HG03108 (cell line): ENCODE data around the gene MAGEA3.
"Not testable (repeated sequence)": the region's sequence is repeated elsewhere in the genome, so short reads cannot be mapped to it uniquely, and the experiment has no call there.

Experiments
- ATAC-seq: cut with Tn5 transposase; IDR thresholded peaks from one replicate; pipeline ENCODE4 v1.9.1; 2021; ENCODE audit warnings: moderate library complexity; ENCODE audit not compliant: unreplicated experiment

MAGEA3 gene, protein sequence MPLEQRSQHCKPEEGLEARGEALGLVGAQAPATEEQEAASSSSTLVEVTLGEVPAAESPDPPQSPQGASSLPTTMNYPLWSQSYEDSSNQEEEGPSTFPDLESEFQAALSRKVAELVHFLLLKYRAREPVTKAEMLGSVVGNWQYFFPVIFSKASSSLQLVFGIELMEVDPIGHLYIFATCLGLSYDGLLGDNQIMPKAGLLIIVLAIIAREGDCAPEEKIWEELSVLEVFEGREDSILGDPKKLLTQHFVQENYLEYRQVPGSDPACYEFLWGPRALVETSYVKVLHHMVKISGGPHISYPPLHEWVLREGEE

DNA sequence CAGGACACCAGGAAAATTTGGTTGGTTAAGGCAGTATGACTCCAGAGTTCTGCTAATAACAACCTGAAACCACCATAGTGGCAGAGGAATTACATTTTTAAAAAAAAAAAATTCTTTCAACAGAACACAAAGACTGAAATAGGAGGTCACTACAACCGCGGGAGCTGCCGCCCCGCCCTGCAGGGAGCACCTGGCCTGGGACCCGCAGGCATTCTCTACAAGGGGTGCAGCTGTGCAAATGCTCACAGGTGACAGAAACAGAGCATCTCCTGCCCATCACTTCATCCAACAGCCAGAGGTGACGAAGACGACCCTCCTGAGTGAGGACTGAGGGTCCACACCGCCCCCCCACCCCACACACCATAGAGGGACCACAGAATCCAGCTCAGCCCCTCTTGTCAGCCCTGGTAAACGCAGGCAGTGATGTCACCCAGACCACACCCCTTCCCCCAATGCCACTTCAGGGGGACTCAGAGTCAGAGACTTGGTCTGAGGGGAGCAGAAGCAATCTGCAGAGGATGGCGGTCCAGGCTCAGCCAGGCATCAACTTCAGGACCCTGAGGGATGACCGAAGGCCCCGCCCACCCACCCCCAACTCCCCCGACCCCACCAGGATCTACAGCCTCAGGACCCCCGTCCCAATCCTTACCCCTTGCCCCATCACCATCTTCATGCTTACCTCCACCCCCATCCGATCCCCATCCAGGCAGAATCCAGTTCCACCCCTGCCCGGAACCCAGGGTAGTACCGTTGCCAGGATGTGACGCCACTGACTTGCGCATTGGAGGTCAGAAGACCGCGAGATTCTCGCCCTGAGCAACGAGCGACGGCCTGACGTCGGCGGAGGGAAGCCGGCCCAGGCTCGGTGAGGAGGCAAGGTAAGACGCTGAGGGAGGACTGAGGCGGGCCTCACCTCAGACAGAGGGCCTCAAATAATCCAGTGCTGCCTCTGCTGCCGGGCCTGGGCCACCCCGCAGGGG, at the start of gene MAGEA3:
TSS of gene MAGEA3 (plus strand) at position 843 of the 980 bp plus-strand sequence. CDS start 2,039 bp downstream, outside the sequence.
- ATAC-seq = not testable (repeated sequence)

- ATAC-seq = no peak
Observed at GRCh38 chrX:152652060-152652459, 46.5 kb upstream of the MAGEA3 start.

- ATAC-seq = no peak
Observed at GRCh38 chrX:152652467-152652866, 46.1 kb upstream of the MAGEA3 start.

DNA sequence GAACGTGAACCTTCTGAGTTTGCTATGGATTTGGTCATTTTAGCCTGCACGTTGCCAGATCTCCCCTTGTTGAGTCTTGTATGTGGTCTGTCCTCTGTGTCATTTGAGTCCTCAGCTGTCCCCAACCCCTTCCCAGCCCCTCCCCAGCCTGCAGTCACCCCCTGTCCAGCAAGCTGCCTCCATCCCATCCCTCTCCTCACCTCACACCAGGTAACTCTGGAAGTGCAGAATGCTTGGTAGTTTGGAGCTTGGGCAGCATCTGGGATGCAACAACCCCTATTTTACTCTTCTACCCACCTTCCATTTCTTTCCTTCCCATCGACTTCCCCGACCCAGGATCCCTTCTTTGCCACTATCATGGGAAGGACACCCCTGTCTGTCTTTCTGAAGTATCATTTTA, 42.5 kb upstream of the MAGEA3 start:
- ATAC-seq = no peak

GRCh38 chrX:152656890-152657289, 41.7 kb upstream of the MAGEA3 start:
- no peak for ATAC-seq

GRCh38 chrX:152658302-152658701, 40.3 kb upstream of the MAGEA3 start:
- ATAC-seq = no peak

DNA sequence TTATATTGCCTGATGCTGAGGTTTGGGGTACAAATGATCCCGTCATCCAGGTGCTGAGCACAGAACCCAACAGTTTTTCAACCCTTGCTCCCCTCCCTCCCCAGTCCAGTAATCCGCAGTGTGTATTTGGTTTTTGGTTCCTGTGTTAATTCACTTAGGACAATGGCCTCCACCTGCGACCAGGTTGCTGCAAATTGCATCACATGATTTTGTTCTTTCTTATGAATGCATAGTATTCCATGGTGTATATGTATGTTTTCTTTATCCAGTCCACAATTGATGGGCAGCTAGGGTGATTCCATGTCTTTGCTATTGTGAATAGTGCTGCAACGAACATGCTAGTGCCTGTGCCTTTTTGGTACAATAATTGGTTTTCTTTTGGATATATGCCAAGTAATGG, 35.5 kb upstream of the MAGEA3 start:
- no peak for ATAC-seq

DNA sequence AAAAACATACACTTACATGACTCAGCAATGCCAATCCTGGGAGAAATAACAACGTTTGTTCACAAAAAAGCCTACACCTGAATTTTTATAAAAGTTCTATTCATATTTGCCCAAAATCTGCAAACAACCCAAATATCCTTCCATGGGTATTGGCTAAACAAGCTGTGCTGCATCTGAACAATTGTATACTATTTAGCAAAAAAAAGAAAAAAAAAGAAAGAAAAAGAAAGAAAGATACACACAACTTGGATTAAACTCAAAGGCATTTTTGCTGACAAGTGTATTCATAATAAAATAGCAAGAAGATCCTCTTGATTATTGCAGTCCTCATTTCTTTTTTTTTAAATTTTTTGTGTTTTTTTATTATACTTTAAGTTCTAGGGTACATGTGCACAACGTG, 24.5 kb upstream of the MAGEA3 start:
- no peak for ATAC-seq

DNA sequence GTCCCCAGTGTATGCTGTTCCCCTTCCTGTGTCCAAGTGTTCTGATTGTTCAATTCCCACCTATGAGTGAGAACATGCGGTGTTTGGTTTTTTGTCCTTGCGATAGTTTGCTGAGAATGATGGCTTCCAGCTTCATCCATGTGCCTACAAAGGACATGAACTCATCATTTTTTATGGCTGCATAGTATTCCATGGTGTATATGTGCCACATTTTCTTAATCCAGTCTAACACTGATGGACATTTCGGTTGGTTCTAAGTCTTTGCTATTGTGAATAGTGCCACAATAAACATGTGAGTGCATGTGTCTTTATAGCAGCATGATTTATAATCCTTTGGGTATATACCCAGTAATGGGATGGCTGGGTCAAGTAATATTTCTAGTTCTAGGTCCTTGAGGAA, 23.9 kb upstream of the MAGEA3 start:
- not testable (repeated sequence) for ATAC-seq

DNA sequence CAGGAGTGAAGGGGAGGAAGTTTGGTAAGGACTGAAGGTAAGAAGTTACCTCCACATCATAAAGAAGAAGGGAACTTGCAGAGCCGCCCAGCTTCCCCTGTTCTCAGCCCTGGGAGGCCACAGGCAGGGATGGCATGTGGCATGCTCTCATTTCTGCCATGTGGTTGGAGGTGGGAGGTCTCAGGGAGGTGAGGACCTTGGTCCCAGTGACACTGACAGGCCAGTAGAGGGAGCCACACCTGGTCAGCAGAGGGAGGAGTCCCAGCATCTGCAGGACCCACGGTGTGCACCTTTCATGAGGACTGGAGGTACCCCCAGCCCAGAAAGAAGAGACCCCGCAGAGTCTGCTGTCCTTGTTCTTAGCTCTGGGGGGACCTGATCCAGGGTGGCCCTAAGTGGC, 17.6 kb upstream of the MAGEA3 start:
- ATAC-seq = not testable (repeated sequence)

- ATAC-seq = not testable (repeated sequence)
Observed at GRCh38 chrX:152700390-152700789, 1.8 kb downstream of the MAGEA3 start.

GRCh38 chrX:152706500-152706899, 7.9 kb downstream of the MAGEA3 start:
- not testable (repeated sequence) for ATAC-seq

DNA sequence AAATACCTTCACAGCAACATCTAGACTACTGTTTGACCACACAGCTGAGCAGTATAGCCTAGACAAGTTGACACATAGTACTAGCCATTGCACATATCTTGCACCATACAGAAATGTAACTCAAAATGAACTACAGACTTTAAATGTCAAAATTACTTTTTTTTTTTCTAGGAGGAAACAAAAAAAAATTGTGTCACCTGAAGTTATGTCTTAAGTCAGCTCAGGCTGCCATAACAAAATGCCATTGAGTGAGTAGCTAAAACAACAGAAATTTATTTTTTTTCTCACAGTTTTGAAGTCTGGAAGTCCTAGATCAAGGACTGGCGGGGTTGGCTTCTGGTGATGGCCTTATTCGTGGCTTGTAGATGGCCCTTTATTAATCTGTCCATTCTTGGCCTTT, 10.6 kb downstream of the MAGEA3 start, which contains the start of gene CSAG2:
TSS of gene CSAG2 (minus strand) at position 101 of the 400 bp plus-strand sequence. CDS start 161 bp downstream, outside the sequence.
- not testable (repeated sequence) for ATAC-seq

DNA sequence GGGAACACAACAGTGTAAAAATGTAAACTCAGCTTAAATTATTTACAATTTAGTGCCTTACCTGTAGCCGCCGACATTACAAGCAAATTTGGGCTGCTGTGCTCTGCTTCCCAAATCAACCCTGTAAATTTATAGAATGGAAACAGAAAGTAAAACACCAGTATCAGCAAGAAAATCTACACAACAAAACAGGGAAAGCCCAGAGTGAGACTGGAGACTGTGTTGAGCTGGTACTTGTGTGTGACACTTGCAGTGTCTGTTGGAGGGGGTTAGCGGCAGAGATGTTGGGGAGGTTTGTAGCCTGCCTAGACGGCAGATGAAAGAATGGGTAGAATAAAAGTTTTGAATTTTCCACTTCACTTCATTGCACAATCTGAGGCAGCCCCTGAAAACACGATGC, 14.6 kb downstream of the MAGEA3 start:
- ATAC-seq = not testable (repeated sequence)

DNA sequence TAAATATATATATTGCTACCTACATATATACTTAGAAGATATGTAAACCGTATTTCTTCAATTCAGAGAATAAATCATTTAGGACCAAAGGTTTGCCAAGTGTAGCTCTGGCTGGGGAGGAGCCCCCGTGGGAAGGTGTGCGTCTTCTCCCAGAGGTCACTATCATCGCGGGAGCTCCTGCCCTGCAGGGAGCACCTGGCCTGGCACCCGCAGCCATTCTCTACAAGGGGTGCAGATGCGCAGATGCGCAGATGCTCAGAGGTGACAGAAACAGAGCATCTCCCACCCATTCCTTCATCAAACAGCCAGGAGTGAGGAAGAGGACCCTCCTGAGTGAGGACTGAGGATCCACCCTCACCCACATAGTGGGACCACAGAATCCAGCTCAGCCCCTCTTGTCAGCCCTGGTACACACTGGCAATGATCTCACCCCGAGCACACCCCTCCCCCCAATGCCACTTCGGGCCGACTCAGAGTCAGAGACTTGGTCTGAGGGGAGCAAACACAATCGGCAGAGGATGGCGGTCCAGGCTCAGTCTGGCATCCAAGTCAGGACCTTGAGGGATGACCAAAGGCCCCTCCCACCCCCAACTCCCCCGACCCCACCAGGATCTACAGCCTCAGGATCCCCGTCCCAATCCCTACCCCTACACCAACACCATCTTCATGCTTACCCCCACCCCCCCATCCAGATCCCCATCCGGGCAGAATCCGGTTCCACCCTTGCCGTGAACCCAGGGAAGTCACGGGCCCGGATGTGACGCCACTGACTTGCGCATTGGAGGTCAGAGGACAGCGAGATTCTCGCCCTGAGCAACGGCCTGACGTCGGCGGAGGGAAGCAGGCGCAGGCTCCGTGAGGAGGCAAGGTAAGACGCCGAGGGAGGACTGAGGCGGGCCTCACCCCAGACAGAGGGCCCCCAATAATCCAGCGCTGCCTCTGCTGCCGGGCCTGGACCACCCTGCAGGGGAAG, 15.5 kb downstream of the MAGEA3 start, which contains the start of gene MAGEA2B:
TSS of gene MAGEA2B (plus strand) at position 814 of the 973 bp plus-strand sequence. CDS start 2,479 bp downstream, outside the sequence.
- ATAC-seq = not testable (repeated sequence)

DNA sequence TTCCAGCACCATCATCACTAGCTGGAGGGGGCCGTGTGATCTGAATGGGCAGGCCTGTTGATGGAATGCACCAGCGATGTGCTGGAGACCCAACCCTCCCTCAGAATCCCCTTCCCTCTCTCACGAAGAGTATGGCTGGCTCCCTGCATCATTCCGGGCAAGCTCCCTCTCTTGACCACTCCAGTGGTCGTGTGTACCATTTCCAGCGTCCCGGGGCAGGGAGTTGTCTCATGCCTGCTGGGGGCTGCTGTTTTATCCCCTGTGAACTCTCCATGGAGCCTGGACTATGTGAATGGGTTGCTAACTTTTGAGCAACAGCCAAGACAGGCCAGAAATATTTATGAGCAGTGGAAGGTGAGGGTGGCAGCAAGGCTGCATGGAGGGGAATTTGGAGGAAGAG, 26.8 kb downstream of the MAGEA3 start:
- ATAC-seq = no peak

- ATAC-seq = no peak
Observed at GRCh38 chrX:152733261-152733975, 34.8 kb downstream of the MAGEA3 start, which contains the start of the genes CSAG1 and MAGEA12. CSAG1 (minus strand) TSS chrX:152733721; CDS start chrX:152732460, 1,261 bp downstream. MAGEA12 (plus strand) TSS chrX:152733757; CDS start chrX:152736162, 2,405 bp downstream.

DNA sequence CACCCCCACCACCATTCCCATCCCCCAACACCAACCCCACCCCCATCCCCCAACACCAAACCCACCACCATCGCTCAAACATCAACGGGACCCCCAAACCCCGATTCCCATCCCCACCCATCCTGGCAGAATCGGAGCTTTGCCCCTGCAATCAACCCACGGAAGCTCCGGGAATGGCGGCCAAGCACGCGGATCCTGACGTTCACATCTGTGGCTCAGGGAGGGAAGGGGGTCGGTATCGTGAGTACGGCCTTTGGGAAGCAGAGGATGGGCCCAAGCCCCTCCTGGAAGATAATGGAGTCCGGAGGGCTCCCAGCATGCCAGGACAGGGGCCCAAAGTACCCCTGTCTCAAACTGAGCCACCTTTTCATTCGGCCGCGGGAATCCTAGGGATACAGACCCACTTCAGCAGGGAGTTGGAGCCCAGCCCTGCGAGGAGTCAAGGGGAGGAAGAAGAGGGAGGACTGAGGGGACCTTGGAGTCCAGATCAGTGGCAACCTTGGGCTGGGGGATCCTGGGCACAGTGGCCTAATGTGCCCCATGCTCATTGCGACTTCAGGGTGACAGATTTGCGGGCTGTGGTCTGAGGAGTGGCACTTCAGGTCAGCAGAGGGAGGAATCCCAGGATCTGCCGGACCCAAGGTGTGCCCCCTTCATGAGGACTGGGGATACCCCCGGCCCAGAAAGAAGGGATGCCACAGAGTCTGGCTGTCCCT, 35.7 kb downstream of the MAGEA3 start:
- ATAC-seq = not testable (repeated sequence)

GRCh38 chrX:152735101-152735500, 36.5 kb downstream of the MAGEA3 start:
- no peak for ATAC-seq
